Activated CD8-positive, alpha-beta T cell treated with anti-CD3 and anti-CD28 coated beads for 36 hours (primary cell): ENCODE results near the gene ATP10B. TPM values are rescaled to one million over a fixed set of nuclear protein-coding genes. Genes with fewer than 3 reads are reported as not detected.

ENCODE experiments used
- ATAC-seq: fragments of 200-7000 bp; cut with Tn5 transposase; one replicate; pipeline ENCODE4 v1.10.0; 2021; ENCODE audit warnings: mild to moderate bottlenecking, moderate library complexity
- CTCF ChIA-PET: fragments of 350-600 bp; sonication (Branson Sonifier 250); formaldehyde crosslinking; loops from one replicate; lab custom pipeline; 2021; ENCODE audit warnings: antibody characterized with exemption; lab: Charles Lee
- POLR2A ChIA-PET: fragments of 350-600 bp; sonication (Branson Sonifier 250); formaldehyde crosslinking; loops from one replicate; lab custom pipeline; 2021; ENCODE audit warnings: antibody characterized with exemption; lab: Charles Lee
- DNase-seq: peaks from one replicate; pipeline ENCODE4 v3.0.0-alpha.2; 2020
- H3K27ac Mint-ChIP-seq: one replicate; pipeline ENCODE4 v1.8.0; 2021; ENCODE audit warnings: mild to moderate bottlenecking, mixed read lengths
- H3K27me3 Mint-ChIP-seq: one replicate; pipeline ENCODE4 v1.8.0; 2021; ENCODE audit warnings: mixed read lengths
- H3K36me3 Mint-ChIP-seq: one replicate; pipeline ENCODE4 v1.8.0; 2021; ENCODE audit warnings: low read depth, mixed read lengths
- H3K4me1 Mint-ChIP-seq: one replicate; pipeline ENCODE4 v1.8.0; 2021; ENCODE audit warnings: low read depth, mixed read lengths
- H3K4me3 Mint-ChIP-seq: one replicate; pipeline ENCODE4 v1.8.0; 2021; ENCODE audit warnings: mild to moderate bottlenecking, moderate library complexity, mixed read lengths
- H3K9me3 Mint-ChIP-seq: one replicate; pipeline ENCODE4 v1.8.0; 2021; ENCODE audit warnings: mixed read lengths
- intact Hi-C: fragments of 100-400 bp; cut with micrococcal nuclease; formaldehyde crosslinking; loops from one replicate; pipeline ENCODE4 v1.10.0; 2022
- total RNA-seq, 2 experiments: library from RNA; stranded (reverse); gene quantifications; one replicate each; pipeline ENCODE4 v1.2.3, GENCODE V29; 2021
- TF ChIP-seq, protein P1 (sequence below): fragments of 200-600 bp; IDR thresholded peaks from one replicate; pipeline ENCODE4 v1.8.0; 2022; ENCODE audit warnings: antibody characterized with exemption, mild to moderate bottlenecking

ATP10B gene
- total RNA-seq, 2 experiments from 2014 or later: not detected

DNA sequence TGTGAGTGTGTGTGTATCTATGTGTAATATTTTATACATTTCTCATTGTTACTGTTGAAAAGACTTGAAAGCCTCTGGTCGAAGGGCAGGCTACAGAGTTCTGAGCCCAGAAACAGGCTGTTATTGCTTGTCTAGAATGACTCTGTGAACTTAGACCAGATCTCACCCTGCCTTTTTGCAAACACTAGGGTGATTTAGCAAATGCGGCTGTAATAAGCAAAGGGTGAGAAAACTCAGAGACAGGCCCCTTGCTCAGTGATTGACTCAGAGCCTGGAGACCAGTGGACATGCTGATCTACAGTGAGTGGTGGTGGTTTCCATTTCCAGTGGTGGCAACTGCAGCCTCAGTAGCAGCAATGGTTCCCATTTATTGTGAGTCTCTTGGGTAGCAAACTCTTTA, 183.7 kb downstream of the ATP10B start:
- no peak for ATAC-seq
- H3K27ac Mint-ChIP-seq: no peak overlapping the region
- no peak overlapping the region for H3K4me3 Mint-ChIP-seq
- H3K36me3 Mint-ChIP-seq: no peaks in the 10 kb centered on the region
- intact Hi-C loops: no loop called here
- no peaks in the 10 kb centered on the region for H3K27me3 Mint-ChIP-seq
- no peaks in the 10 kb centered on the region for H3K4me1 Mint-ChIP-seq
- TF ChIP-seq, protein P1, sequence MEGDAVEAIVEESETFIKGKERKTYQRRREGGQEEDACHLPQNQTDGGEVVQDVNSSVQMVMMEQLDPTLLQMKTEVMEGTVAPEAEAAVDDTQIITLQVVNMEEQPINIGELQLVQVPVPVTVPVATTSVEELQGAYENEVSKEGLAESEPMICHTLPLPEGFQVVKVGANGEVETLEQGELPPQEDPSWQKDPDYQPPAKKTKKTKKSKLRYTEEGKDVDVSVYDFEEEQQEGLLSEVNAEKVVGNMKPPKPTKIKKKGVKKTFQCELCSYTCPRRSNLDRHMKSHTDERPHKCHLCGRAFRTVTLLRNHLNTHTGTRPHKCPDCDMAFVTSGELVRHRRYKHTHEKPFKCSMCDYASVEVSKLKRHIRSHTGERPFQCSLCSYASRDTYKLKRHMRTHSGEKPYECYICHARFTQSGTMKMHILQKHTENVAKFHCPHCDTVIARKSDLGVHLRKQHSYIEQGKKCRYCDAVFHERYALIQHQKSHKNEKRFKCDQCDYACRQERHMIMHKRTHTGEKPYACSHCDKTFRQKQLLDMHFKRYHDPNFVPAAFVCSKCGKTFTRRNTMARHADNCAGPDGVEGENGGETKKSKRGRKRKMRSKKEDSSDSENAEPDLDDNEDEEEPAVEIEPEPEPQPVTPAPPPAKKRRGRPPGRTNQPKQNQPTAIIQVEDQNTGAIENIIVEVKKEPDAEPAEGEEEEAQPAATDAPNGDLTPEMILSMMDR: no peak
- POLR2A ChIA-PET: no interaction called here
- no peak for DNase-seq
- no peaks in the 10 kb centered on the region for H3K9me3 Mint-ChIP-seq
- CTCF ChIA-PET: interaction anchor here (1.2 kb wide), 1 partner anchor 9 kb away, joined by 3 read pairs; no protein-coding TSS in a partner anchor

DNA sequence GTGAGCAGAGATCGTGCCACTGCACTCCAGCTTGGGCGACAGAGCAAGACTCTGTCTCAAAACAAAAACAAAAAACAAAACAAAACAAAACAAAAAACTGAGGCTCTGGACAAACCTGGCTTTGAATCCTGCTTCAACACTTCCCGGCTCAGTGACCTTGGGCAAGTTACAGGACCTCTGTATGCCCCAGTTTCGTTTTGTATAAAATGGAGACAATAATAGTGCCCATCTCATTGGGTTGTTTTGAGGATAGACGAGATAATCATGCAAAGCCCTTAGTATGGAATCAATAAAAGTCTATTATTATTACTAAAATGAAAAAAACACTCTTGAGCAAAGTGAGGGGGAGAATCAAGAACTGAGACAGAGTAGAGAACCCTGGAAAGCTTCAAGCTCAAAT, 184.9 kb downstream of the ATP10B start:
- ChIA-PET CTCF (no interaction called here), POLR2A (no interaction called here)
- Mint-ChIP-seq H3K27me3 (no peaks in the 10 kb centered on the region), H3K27ac (no peak overlapping the region), H3K4me3 (no peak overlapping the region), H3K4me1 (no peaks in the 10 kb centered on the region), H3K36me3 (no peaks in the 10 kb centered on the region), H3K9me3 (no peaks in the 10 kb centered on the region)
- DNase-seq (no peak), ATAC-seq (no peak)
- TF ChIP-seq, protein P1: no peak
- intact Hi-C loops: no loop called here

DNA sequence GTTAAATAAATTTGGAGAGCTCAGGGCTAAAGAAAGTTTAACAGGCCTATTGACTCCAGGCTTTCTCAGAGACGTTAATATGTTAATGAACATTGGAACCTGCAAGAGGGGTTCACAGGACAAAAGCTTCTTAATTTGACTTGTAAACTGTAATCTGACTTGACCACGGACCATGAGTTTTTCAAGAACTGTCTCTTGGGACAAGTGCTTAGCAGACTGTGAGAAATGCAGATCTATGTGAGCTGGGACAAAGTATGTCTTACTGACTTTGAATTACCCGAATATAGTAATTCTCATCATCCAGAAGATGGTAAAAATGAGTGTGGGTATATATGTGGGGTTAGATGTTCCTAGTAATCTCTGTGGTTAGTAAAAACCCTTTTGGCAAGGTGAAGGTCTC, 186.6 kb downstream of the ATP10B start:
- ChIA-PET POLR2A (no interaction called here), CTCF (no interaction called here)
- H3K4me1 Mint-ChIP-seq: no peaks in the 10 kb centered on the region
- ATAC-seq (no peak), DNase-seq (no peak)
- TF ChIP-seq, protein P1: no peak
- intact Hi-C loops: no loop called here
- H3K36me3 Mint-ChIP-seq: no peaks in the 10 kb centered on the region
- H3K9me3 Mint-ChIP-seq: no peaks in the 10 kb centered on the region
- H3K4me3 Mint-ChIP-seq: no peak overlapping the region
- no peaks in the 10 kb centered on the region for H3K27me3 Mint-ChIP-seq
- no peak overlapping the region for H3K27ac Mint-ChIP-seq

DNA sequence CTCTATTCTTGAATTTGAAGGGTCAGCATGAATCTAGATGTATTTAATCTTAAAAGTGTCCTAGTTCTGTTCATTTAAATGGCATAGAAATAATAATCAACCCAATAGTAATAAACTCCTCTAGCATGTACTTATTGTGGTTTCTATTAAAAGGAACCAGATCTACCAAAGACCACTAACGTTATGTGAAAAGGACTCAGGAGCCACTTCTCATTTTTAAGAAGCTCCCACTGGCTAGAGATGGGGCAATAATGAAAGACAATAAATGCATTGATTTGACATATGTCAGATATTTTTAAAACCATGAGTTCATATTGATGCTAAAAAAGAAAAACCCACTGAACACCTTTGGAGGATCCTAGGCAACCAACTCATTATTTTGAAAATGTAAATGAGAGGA, 191.9 kb downstream of the ATP10B start:
- CTCF ChIA-PET: no interaction called here
- H3K36me3 Mint-ChIP-seq: no peaks in the 10 kb centered on the region
- H3K4me1 Mint-ChIP-seq: peaks cover 6% of the 10 kb centered on the region
- DNase-seq: no peak
- H3K9me3 Mint-ChIP-seq: no peaks in the 10 kb centered on the region
- H3K27ac Mint-ChIP-seq: no peak overlapping the region
- POLR2A ChIA-PET: no interaction called here
- intact Hi-C loops: no loop called here
- H3K4me3 Mint-ChIP-seq: no peak overlapping the region
- ATAC-seq: no peak
- peaks cover 12% of the 10 kb centered on the region for H3K27me3 Mint-ChIP-seq
- TF ChIP-seq, protein P1: no peak

GRCh38 chr5:160657622-160658458, 194.2 kb downstream of the ATP10B start:
- TF ChIP-seq, protein P1: no peak
- H3K4me1 Mint-ChIP-seq: peaks cover 6% of the 10 kb centered on the region
- H3K27me3 Mint-ChIP-seq: peaks cover 12% of the 10 kb centered on the region
- ATAC-seq (no peak), DNase-seq (no peak)
- no peaks in the 10 kb centered on the region for H3K36me3 Mint-ChIP-seq
- H3K27ac Mint-ChIP-seq: no peak overlapping the region
- POLR2A ChIA-PET: no interaction called here
- intact Hi-C loops: no loop called here
- CTCF ChIA-PET: no interaction called here
- H3K4me3 Mint-ChIP-seq: no peak overlapping the region
- no peaks in the 10 kb centered on the region for H3K9me3 Mint-ChIP-seq
